ENCODE data around the gene ZNF219. TPM values are rescaled to one million over a fixed set of nuclear protein-coding genes. Genes with fewer than 3 reads are reported as not detected.

The ZNF219 gene
- total and polyA plus RNA-seq, 2 of the 13 experiments (the other 11 are each of a cell fraction or from before 2014, with no cell fraction given), result 34.5 to 36.6 TPM

- TF ChIP-seq ZBED4 (CRISPR knock-in tag; IDR thresholded peaks at IDR 0.05; ENCODE audit: borderline replicate concordance) (no peak), FOSL1 (CRISPR knock-in tag; IDR thresholded peaks at IDR 0.05; ENCODE audit: borderline replicate concordance) (no peak), HOXA7 (CRISPR knock-in tag; IDR thresholded peaks at IDR 0.05) (peak; percentile 79; the same call in 1 of the 2 replicates), MYC (CRISPR knock-in tag; IDR thresholded peaks at IDR 0.05; ENCODE audit: borderline replicate concordance) (peak; percentile 50; the same call in 1 of the 2 replicates), KDM2A (CRISPR knock-in tag; IDR thresholded peaks at IDR 0.05; ENCODE audit: borderline replicate concordance, low read depth) (peak; percentile 76), HDAC1 (CRISPR knock-in tag; IDR thresholded peaks at IDR 0.05) (peak; percentile 81), RNF2 (conservative IDR thresholded peaks at IDR 0.05; ENCODE audit: low read depth) (no peak), ZNF788 (CRISPR knock-in tag; IDR thresholded peaks at IDR 0.05; ENCODE audit: borderline replicate concordance) (peak; percentile 5; the same call in 1 of the 2 replicates), ZFP82 (CRISPR knock-in tag; IDR thresholded peaks at IDR 0.05; ENCODE audit: borderline replicate concordance) (peak; percentile 73; the same call in 1 of the 2 replicates), ZNF225 (CRISPR knock-in tag; IDR thresholded peaks at IDR 0.05) (no peak), REL (CRISPR knock-in tag; conservative IDR thresholded peaks at IDR 0.05) (peak; percentile 97), BORCS8-MEF2B (CRISPR knock-in tag; IDR thresholded peaks at IDR 0.05) (peak; percentile 30), DBP (CRISPR knock-in tag; IDR thresholded peaks at IDR 0.05; ENCODE audit: not compliant biosample characterization) (no peak), IRF2 (CRISPR knock-in tag; IDR thresholded peaks at IDR 0.05) (no peak), DNMT3B (CRISPR knock-in tag; conservative IDR thresholded peaks at IDR 0.05) (peak; percentile 32; the same call in 1 of the 2 replicates), ZNF451 (CRISPR knock-in tag; IDR thresholded peaks at IDR 0.05) (0 out of 2 replicates have a peak, but pooled peaks have one; percentile 48), HBP1 (CRISPR knock-in tag; IDR thresholded peaks at IDR 0.05; ENCODE audit: low read depth) (peak; percentile 37; the same call in 1 of the 2 replicates), NAIF1 (CRISPR knock-in tag; IDR thresholded peaks at IDR 0.05; ENCODE audit: borderline replicate concordance) (no peak), AKAP8 (CRISPR knock-in tag; IDR thresholded peaks at IDR 0.05) (peak; percentile 72; the same call in 1 of the 2 replicates), TAF1 (CRISPR knock-in tag; IDR thresholded peaks at IDR 0.05) (peak; percentile 17; the same call in 1 of the 2 replicates), PAF1 (CRISPR knock-in tag; IDR thresholded peaks at IDR 0.05) (no peak), E2F2 (CRISPR knock-in tag; IDR thresholded peaks at IDR 0.05; ENCODE audit: borderline replicate concordance) (no peak)
Observed at GRCh38 chr14:21071225-21072030, 27.0 kb downstream of the ZNF219 start (continued).

Measured in HepG2 (cell line).